Thoracic aorta (tissue), 2 donors: ENCODE data around the gene TTC7B. TPM values are rescaled to one million over a fixed set of nuclear protein-coding genes. Genes with fewer than 3 reads are reported as not detected.

Source experiments
- ATAC-seq: fragments of 150-250 bp; one replicate; pipeline ENCODE4 v1.8.0; 2017; ENCODE audit warnings: low read depth; ENCODE audit not compliant: insufficient number of reproducible peaks, low FRiP score
- DNase-seq: peaks from one replicate; pipeline ENCODE4 v3.0.0-alpha.2; 2020; ENCODE audit warnings: low spot score
- H3K27ac ChIP-seq, 2 donors: fragments of 200-600 bp; sonication (generic); 1 replicate in 1 of 2; 2 replicates in 1 of 2; pipeline ENCODE4 v1.5.1; 2016; ENCODE audit warnings: mild to moderate bottlenecking in 2 of 2, moderate library complexity in 2 of 2
- H3K27me3 ChIP-seq: fragments of 200-600 bp; sonication (generic); replicated peaks from 2 replicates; pipeline ENCODE4 v1.6.0; 2016; ENCODE audit warnings: mild to moderate bottlenecking; ENCODE audit not compliant: insufficient read depth
- H3K36me3 ChIP-seq: fragments of 200-600 bp; sonication (generic); one replicate; pipeline ENCODE4 v1.5.1; 2016
- H3K4me1 ChIP-seq, 2 donors: fragments of 200-600 bp; sonication (generic); 1 replicate in 1 of 2; 2 replicates in 1 of 2; pipeline versions ENCODE4 v1.5.1 to v1.6.0; 2016; ENCODE audit warnings: low read depth in 2 of 2, mild to moderate bottlenecking in 1 of 2; ENCODE audit not compliant: control insufficient read depth in 1 of 2
- H3K4me3 ChIP-seq: fragments of 200-600 bp; sonication (generic); 2 replicates; pipeline ENCODE4 v1.5.1; 2016; ENCODE audit warnings: mild to moderate bottlenecking
- H3K9me3 ChIP-seq: fragments of 200-600 bp; sonication (generic); 2 replicates; pipeline ENCODE4 v1.5.1; 2016
- CTCF ChIP-seq: fragments of 200-600 bp; sonication (generic); IDR thresholded peaks from one replicate; pipeline ENCODE4 v1.5.1; 2019; ENCODE audit warnings: antibody characterized with exemption
- total RNA-seq, 2 donors: library from RNA; depleted of rRNA; stranded (reverse); fragments of >200 nt; gene quantifications; one replicate each; pipeline versions ENCODE4 v1.1.0 to v1.2.3, GENCODE V29; 2016

Gene TTC7B
- total RNA-seq, 2 donors from 2014 or later = 38.9 to 56.3 TPM

GRCh38 chr14:90820958-90821357 lies 4.7 kb upstream of the TTC7B start:
- Histone ChIP-seq H3K27me3 (no peaks in the 10 kb centered on the region), H3K4me3 (no peak overlapping the region), H3K36me3 (no peaks in the 10 kb centered on the region), H3K27ac (no peak overlapping the region), H3K9me3 (peaks cover 12% of the 10 kb centered on the region), H3K4me1 (no peaks in the 10 kb centered on the region)
- ATAC-seq = no peak
- no peak for TF ChIP-seq CTCF
- no peak for DNase-seq

GRCh38 chr14:90819734-90820393 lies 3.6 kb upstream of the TTC7B start:
- Histone ChIP-seq H3K4me3 (no peak overlapping the region), H3K4me1 (peaks cover 3 to 8% of the 10 kb centered on the region in 2 donors), H3K36me3 (no peaks in the 10 kb centered on the region), H3K27ac (no peak overlapping the region), H3K9me3 (peaks cover 12% of the 10 kb centered on the region), H3K27me3 (no peaks in the 10 kb centered on the region)
- ATAC-seq = no peak
- no peak for DNase-seq
- no peak for TF ChIP-seq CTCF

- ATAC-seq = no peak
- Histone ChIP-seq H3K27ac (no peak overlapping the region), H3K36me3 (no peaks in the 10 kb centered on the region), H3K9me3 (peaks cover 5% of the 10 kb centered on the region), H3K4me3 (no peak overlapping the region), H3K4me1 (peaks cover 3 to 18% of the 10 kb centered on the region in 2 donors), H3K27me3 (no peaks in the 10 kb centered on the region)
- no peak for DNase-seq
- no peak for TF ChIP-seq CTCF
Measured at GRCh38 chr14:90818715-90819114, 2.5 kb upstream of the TTC7B start.

- Histone ChIP-seq H3K27ac (no peak overlapping the region), H3K9me3 (no peaks in the 10 kb centered on the region), H3K4me1 (peaks cover 3 to 18% of the 10 kb centered on the region in 2 donors), H3K4me3 (peak overlapping the region; percentile 48), H3K36me3 (no peaks in the 10 kb centered on the region), H3K27me3 (no peaks in the 10 kb centered on the region)
- peak; percentile 9 for TF ChIP-seq CTCF
- no peak for ATAC-seq
- no peak for DNase-seq
Measured at GRCh38 chr14:90816681-90817436, 629 bp upstream of the TTC7B start.

GRCh38 chr14:90815572-90815821 lies 733 bp downstream of the TTC7B start:
- no peaks in the 10 kb centered on the region for H3K27me3 ChIP-seq
- TF ChIP-seq CTCF = no peak
- peaks cover 3 to 19% of the 10 kb centered on the region in 2 donors for H3K4me1 ChIP-seq
- H3K4me3 ChIP-seq = peak overlapping the region; percentile 85
- no peak for DNase-seq
- no peak for ATAC-seq
- H3K27ac ChIP-seq = no peak overlapping the region
- no peaks in the 10 kb centered on the region for H3K9me3 ChIP-seq
- H3K36me3 ChIP-seq = no peaks in the 10 kb centered on the region
